Measurements from ENCODE around the gene ATP2B1.

DNA sequence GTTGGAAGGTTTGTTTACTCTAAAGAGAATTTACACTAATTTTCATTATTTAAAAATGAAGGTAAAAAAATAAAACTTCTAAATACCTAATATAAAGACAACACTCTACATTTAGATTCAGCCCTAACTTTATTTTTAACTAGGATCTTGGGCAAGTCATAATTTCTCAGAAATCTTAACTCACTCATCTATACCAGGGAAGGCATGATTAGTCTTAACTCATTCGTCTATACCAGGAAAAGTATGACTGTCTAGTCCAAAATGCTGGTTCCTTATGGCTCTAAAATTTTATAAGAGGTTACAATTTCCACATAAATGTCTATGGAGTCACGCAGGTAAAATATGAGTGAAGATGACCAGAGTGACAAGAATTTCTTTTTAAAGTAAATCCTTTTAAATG lies 130.1 kb downstream of the ATP2B1 start:
- TF ChIP-seq ZBTB14 (CRISPR knock-in tag; IDR thresholded peaks at IDR 0.05): no peak
- no peak for TF ChIP-seq ZSCAN29 (CRISPR knock-in tag; conservative IDR thresholded peaks at IDR 0.05)
- no peak for TF ChIP-seq POLR2A (IDR thresholded peaks at IDR 0.05; ENCODE audit: insufficient read depth in 1 of 2, low read depth in 2 of 2, low read length in 2 of 2)
- TF ChIP-seq, protein P1, sequence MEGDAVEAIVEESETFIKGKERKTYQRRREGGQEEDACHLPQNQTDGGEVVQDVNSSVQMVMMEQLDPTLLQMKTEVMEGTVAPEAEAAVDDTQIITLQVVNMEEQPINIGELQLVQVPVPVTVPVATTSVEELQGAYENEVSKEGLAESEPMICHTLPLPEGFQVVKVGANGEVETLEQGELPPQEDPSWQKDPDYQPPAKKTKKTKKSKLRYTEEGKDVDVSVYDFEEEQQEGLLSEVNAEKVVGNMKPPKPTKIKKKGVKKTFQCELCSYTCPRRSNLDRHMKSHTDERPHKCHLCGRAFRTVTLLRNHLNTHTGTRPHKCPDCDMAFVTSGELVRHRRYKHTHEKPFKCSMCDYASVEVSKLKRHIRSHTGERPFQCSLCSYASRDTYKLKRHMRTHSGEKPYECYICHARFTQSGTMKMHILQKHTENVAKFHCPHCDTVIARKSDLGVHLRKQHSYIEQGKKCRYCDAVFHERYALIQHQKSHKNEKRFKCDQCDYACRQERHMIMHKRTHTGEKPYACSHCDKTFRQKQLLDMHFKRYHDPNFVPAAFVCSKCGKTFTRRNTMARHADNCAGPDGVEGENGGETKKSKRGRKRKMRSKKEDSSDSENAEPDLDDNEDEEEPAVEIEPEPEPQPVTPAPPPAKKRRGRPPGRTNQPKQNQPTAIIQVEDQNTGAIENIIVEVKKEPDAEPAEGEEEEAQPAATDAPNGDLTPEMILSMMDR (CRISPR knock-in tag; IDR thresholded peaks at IDR 0.05): no peak
- TF ChIP-seq TBP (CRISPR knock-in tag; IDR thresholded peaks at IDR 0.05): no peak
- TF ChIP-seq, protein P2, sequence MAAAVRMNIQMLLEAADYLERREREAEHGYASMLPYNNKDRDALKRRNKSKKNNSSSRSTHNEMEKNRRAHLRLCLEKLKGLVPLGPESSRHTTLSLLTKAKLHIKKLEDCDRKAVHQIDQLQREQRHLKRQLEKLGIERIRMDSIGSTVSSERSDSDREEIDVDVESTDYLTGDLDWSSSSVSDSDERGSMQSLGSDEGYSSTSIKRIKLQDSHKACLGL (CRISPR knock-in tag; IDR thresholded peaks at IDR 0.05): no peak
- TF ChIP-seq EZH2 (conservative IDR thresholded peaks at IDR 0.05; ENCODE audit: low read depth, low read length): no peak
- no peak for TF ChIP-seq RFX5 (IDR thresholded peaks at IDR 0.05; ENCODE audit: low read depth, low read length)
- no peak for TF ChIP-seq PHF5A (CRISPR knock-in tag; IDR thresholded peaks at IDR 0.05; ENCODE audit: low read depth, unreplicated experiment)
- no peak for TF ChIP-seq GABPA (IDR thresholded peaks at IDR 0.05; ENCODE audit: low read depth, low read length)
- TF ChIP-seq GABPA (CRISPR knock-in tag; IDR thresholded peaks at IDR 0.05; ENCODE audit: low read depth): no peak
- no peak for TF ChIP-seq CBFB (CRISPR knock-in tag; IDR thresholded peaks at IDR 0.05)
- no peak for TF ChIP-seq ATAD3A (CRISPR knock-in tag; IDR thresholded peaks at IDR 0.05)
- TF ChIP-seq, protein P3, sequence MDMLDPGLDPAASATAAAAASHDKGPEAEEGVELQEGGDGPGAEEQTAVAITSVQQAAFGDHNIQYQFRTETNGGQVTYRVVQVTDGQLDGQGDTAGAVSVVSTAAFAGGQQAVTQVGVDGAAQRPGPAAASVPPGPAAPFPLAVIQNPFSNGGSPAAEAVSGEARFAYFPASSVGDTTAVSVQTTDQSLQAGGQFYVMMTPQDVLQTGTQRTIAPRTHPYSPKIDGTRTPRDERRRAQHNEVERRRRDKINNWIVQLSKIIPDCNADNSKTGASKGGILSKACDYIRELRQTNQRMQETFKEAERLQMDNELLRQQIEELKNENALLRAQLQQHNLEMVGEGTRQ (IDR thresholded peaks at IDR 0.05; ENCODE audit: low read depth, low read length): no peak
- TF ChIP-seq, protein P3 (CRISPR knock-in tag; IDR thresholded peaks at IDR 0.05; ENCODE audit: borderline replicate concordance): no peak
